ENCODE data around the gene XIST.
"Not testable (repeated sequence)": the region's sequence is repeated elsewhere in the genome, so short reads cannot be mapped to it uniquely, and the experiment has no call there.

The XIST gene

DNA sequence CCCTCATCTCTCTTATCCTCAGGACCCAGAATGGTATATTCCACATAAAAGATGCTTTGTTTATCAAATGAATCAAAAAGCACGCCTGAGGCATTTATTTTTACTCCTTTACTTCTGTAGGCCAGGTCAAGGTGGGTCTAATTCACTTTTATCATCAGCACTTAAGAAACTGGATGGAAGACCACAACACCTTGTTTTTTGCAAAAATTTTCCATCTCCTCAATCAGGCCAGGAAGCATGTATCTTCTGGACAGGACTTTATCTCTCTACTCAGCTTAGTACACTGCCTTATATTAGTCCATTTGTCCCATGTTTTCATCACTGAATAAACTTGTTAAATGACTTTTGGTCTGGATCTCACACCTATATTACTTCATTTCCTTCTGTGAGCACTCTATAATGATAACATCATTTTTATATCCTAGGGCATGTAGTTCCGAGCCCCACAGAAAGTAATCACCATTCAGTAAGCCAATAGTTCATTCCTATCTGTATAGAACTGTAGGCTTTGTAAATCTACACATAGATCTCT is 29.0 kb downstream of the XIST start:
- H3K4me3 ChIP-seq (ENCODE audit: low read length), result no peak overlapping the region
- H3K27ac ChIP-seq (ENCODE audit: low read depth, low read length), result no peak overlapping the region
- no peaks in the 10 kb centered on the region for H3K36me3 ChIP-seq (ENCODE audit: insufficient read depth, low read length)
- 87% methylated on average over 1 of the region's 2 CpGs for WGBS
- no peaks in the 10 kb centered on the region for H3K9me3 ChIP-seq (ENCODE audit: insufficient read depth, low read depth, low read length)
- no peaks in the 10 kb centered on the region for H3K4me1 ChIP-seq (ENCODE audit: insufficient read depth, low read length)
- no peak overlapping the region for H3K9ac ChIP-seq (ENCODE audit: low read depth, low read length)
- H3K27me3 ChIP-seq (ENCODE audit: insufficient read depth, low read length), result no peaks in the 10 kb centered on the region

DNA sequence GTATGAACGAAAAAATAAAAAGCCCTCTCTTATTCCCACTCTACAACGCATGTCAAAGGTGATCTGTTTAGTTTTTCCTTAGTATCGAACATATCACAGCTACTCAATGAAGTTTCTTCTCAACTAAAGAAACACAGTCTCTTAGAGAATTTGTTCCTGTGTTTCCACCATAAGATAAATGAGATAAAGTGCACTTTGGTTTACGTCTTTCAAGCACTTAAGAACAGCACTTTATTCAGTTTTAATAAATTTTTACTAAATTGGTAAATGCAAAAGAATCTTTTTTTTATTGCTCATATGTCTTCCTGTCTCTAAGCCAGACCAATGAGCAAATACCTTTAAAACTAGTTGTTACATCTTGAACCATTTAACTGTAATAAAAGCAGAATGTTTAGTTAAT is 29.7 kb downstream of the XIST start:
- Histone ChIP-seq H3K27me3 (ENCODE audit: insufficient read depth, low read length) (no peaks in the 10 kb centered on the region), H3K9me3 (ENCODE audit: insufficient read depth, low read depth, low read length) (no peaks in the 10 kb centered on the region), H3K9ac (ENCODE audit: low read depth, low read length) (no peak overlapping the region), H3K4me3 (ENCODE audit: low read length) (no peak overlapping the region), H3K36me3 (ENCODE audit: insufficient read depth, low read length) (no peaks in the 10 kb centered on the region), H3K27ac (ENCODE audit: low read depth, low read length) (no peak overlapping the region), H3K4me1 (ENCODE audit: insufficient read depth, low read length) (no peaks in the 10 kb centered on the region)
- 90% methylated on average over 3 of the region's 4 CpGs for WGBS

DNA sequence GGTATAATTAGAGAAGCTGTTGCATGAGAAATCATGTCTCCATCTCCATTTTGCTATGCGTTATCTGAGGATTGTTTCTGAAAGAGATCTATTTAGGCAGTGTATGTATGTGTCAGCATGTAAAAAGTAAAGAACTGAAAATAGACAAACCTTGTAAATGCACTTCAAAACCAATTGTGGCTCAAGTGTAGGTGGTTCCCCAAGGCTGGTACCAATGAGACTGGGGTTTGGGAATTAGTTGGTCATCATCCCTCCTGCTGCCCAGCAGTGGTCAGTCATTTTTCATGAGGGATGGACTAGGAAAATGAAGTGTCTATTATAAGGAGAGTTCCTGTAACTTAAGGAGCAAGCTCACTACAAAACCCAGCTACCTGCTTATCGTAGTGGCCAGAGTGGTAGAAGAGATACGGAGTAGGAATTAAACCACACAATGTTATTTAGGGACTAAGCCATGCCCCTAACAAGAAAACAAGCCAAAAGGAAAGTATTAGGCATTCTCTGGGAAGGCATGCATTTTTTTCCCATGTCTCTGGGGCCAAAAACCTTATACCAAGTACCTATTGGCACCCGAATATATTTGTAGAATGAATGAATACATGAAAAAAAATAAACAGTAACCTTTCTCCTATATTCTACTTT is 30.5 kb downstream of the XIST start:
- H3K27ac ChIP-seq (ENCODE audit: low read depth, low read length), result no peak overlapping the region
- H3K9ac ChIP-seq (ENCODE audit: low read depth, low read length), result no peak overlapping the region
- no peaks in the 10 kb centered on the region for H3K4me1 ChIP-seq (ENCODE audit: insufficient read depth, low read length)
- H3K9me3 ChIP-seq (ENCODE audit: insufficient read depth, low read depth, low read length), result no peaks in the 10 kb centered on the region
- 100% methylated on average over 1 of the region's 4 CpGs for WGBS
- H3K4me3 ChIP-seq (ENCODE audit: low read length), result no peak overlapping the region
- H3K36me3 ChIP-seq (ENCODE audit: insufficient read depth, low read length), result no peaks in the 10 kb centered on the region
- no peaks in the 10 kb centered on the region for H3K27me3 ChIP-seq (ENCODE audit: insufficient read depth, low read length)

DNA sequence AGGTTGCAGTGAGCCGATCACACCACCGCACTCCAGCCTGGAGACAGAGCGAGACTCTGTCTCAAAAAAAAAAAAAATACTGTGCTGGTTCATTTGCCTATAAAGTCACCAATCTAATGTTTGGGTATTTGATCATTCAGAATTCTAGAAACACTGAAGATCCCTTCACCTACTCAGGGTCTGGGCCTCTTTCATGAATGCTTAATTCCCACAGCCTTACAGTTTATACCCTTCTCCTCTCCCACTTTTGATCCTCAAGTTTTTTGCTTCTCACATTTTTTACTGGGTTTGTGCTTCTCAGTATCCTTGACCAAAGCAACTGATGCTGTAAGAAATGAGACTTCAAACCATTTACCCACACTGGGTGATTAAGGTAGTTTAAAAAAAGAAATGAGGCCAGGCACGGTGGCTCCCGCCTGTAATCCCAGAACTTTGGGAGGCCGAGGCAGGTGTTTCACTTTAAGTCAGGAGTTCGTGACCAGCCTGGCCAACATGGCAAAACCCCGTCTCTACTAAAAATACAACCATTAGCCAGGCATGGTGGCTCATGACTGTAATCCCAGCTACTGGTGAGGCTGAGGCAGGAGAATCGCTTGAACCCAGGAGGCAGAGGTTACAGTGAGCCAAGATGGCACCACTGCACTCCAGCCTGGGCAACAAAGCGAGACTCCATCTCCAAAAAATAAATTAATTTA is 32.5 kb downstream of the XIST start:
- 94% methylated on average over 8 of the region's 10 CpGs for WGBS

DNA sequence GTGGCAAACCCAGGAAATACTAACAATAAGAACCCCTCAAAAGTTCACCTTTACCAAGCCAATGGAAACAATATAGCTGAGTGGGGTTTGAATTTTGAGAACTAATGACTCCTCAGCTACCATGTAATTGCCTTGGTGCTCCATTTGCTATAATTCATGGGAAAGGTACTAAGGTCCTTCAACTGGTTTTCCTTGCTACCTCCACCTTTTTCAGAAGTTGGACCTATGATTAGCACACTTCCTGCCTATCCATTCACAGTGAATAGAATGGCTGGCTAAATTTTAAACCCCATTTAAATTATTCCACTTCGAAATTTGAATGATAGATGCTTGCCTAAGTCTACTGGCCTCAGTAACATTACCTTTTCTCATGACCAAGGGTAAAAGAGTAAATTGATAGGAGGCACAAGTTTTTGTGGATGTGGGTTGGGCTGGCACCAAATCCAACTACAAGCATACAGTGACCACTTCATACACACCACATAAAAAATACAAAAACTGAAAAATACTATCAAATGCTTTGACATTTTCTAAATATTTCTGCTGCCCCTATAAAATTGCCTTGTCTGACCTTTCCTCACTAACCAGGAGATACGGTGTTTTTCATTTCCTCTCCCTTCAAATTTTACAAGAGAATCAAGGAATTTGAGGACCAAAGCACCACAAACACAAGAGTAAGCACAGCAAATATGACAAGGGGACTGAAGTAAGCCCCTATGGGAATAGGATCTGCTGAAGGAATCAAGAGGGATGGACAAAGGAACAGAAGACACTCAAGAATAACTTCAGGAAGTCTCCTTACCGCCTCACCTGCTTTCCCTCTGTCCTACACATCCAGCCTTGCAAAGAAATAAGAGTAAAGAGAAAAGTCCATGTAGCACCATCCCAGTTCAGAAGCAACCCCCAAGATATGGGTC is 34.1 kb downstream of the XIST start:
- H3K27ac ChIP-seq (ENCODE audit: low read depth, low read length), result no peak overlapping the region
- no peaks in the 10 kb centered on the region for H3K4me1 ChIP-seq (ENCODE audit: insufficient read depth, low read length)
- no peak overlapping the region for H3K4me3 ChIP-seq (ENCODE audit: low read length)
- H3K9me3 ChIP-seq (ENCODE audit: insufficient read depth, low read depth, low read length), result no peaks in the 10 kb centered on the region
- H3K27me3 ChIP-seq (ENCODE audit: insufficient read depth, low read length), result no peaks in the 10 kb centered on the region
- no peaks in the 10 kb centered on the region for H3K36me3 ChIP-seq (ENCODE audit: insufficient read depth, low read length)
- no peak overlapping the region for H3K9ac ChIP-seq (ENCODE audit: low read depth, low read length)
- 100% methylated on average over 2 of the region's 3 CpGs for WGBS

More for the DNA sequence above, 32.5 kb downstream of the XIST start:
- H3K9me3 ChIP-seq (ENCODE audit: insufficient read depth, low read depth, low read length); H3K4me3 ChIP-seq (ENCODE audit: low read length); H3K36me3 ChIP-seq (ENCODE audit: insufficient read depth, low read length); H3K4me1 ChIP-seq (ENCODE audit: insufficient read depth, low read length); H3K9ac ChIP-seq (ENCODE audit: low read depth, low read length); H3K27ac ChIP-seq (ENCODE audit: low read depth, low read length); H3K27me3 ChIP-seq (ENCODE audit: insufficient read depth, low read length): not testable (repeated sequence)

DNA sequence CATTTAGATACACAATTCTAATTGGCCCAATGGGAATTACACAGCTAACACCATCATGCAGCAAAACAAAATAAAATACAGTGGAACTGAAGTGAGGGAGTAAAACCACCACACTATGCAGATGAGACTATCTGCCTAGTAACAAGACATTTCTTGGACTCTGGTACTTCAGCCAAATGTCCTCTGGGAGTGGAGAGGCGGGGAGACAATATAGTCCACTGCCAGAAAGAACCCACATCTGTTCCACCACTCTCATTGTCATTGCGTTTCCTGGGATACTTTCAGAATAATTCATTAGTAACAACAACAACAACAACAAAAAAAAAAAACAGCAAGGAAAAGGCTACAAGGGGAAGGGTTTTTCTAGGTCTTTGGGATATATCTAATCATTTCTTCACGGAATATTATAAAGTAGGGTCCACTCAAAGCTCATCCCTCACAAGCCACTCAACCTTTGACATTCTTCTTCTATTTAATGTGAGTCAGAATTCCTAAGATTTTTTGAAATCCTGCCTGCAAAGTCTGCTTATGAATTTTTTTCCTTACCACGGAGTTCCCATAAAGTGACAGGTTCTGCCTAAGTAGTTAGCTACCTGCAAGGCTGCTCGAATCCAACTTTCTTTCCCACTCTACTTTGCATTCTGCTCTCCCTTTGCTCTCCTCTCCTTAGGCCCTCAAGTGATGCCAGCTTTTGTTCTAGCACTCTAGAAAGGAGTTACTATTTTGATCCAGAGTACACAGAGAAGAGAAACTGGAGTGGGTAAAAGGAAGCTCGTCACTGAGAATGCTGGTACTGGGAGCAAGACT is 34.9 kb downstream of the XIST start:
- no peaks in the 10 kb centered on the region for H3K27me3 ChIP-seq (ENCODE audit: insufficient read depth, low read length)
- WGBS, result 96% methylated on average over 3 of the region's 6 CpGs

DNA sequence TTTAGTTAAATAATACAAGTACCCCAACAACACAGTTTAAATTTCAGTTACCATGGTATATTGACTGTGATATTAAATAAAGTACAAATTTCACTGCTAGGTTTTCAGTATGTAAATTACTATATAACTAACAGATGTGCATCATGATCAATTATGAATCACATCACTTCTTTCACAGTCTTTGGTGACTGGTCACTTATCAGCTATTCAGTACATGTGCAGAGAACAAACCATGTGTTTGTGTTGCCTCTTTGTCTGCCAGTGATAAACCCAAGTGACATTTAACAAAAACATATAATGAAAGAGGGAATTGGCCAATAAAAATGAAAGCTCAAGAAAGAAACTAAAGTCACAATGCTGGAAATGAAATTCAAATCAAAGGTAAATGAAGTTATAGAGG is 40.3 kb downstream of the XIST start:
- no peaks in the 10 kb centered on the region for H3K36me3 ChIP-seq (ENCODE audit: insufficient read depth, low read length)
- no peak overlapping the region for H3K4me3 ChIP-seq (ENCODE audit: low read length)
- H3K27ac ChIP-seq (ENCODE audit: low read depth, low read length), result no peak overlapping the region
- H3K27me3 ChIP-seq (ENCODE audit: insufficient read depth, low read length), result no peaks in the 10 kb centered on the region
- H3K9ac ChIP-seq (ENCODE audit: low read depth, low read length), result no peak overlapping the region
- H3K9me3 ChIP-seq (ENCODE audit: insufficient read depth, low read depth, low read length), result no peaks in the 10 kb centered on the region
- no peaks in the 10 kb centered on the region for H3K4me1 ChIP-seq (ENCODE audit: insufficient read depth, low read length)

More for the DNA sequence above, 34.9 kb downstream of the XIST start:
- Histone ChIP-seq H3K27ac (ENCODE audit: low read depth, low read length) (no peak overlapping the region), H3K4me1 (ENCODE audit: insufficient read depth, low read length) (no peaks in the 10 kb centered on the region), H3K9me3 (ENCODE audit: insufficient read depth, low read depth, low read length) (no peaks in the 10 kb centered on the region), H3K36me3 (ENCODE audit: insufficient read depth, low read length) (no peaks in the 10 kb centered on the region), H3K4me3 (ENCODE audit: low read length) (no peak overlapping the region), H3K9ac (ENCODE audit: low read depth, low read length) (no peak overlapping the region)

DNA sequence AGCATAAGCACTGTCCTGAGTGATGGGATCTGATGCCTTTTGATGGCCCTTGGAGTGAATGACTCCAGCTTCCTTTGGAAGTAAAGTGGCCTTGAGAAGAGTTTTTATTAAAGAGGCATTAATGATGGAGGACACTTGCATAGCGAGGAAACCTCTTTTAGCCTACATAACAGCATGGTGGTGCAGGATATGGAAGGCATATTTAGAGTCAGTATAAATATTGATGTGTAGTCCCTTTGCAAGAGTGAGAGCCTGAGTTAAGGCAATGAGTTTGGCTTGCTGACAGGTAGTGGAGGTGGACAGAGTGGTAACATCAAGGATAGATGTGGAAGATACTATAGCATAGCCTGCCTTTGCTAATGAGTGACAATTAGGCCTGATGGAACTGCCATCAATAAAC is 48.4 kb downstream of the XIST start:
- H3K9ac ChIP-seq (ENCODE audit: low read depth, low read length); H3K4me3 ChIP-seq (ENCODE audit: low read length); H3K27ac ChIP-seq (ENCODE audit: low read depth, low read length); H3K9me3 ChIP-seq (ENCODE audit: insufficient read depth, low read depth, low read length); H3K36me3 ChIP-seq (ENCODE audit: insufficient read depth, low read length); H3K27me3 ChIP-seq (ENCODE audit: insufficient read depth, low read length); H3K4me1 ChIP-seq (ENCODE audit: insufficient read depth, low read length): not testable (repeated sequence)
- 89% methylated on average over 1 of the region's 1 CpG for WGBS

DNA sequence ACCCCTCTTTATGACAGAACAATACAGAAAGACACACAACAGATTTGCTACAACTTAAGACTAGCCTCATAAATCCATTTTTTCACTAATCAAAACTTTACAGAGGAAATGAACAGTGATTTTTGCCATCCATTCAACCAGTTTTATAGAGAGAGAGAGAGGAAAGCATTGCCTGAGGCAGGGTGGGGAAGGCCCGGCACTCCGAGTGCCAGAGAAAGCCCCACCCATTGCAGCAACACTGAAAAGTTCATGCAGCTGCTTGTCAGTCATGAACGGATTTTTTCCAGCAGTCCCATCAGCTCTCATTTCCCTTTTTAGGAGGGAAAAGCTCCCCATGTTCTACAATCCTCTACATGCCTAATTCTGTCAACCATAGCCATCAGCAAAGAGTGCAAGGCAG is 52.6 kb downstream of the XIST start:
- Histone ChIP-seq H3K4me3 (ENCODE audit: low read length) (no peak overlapping the region), H3K36me3 (ENCODE audit: insufficient read depth, low read length) (no peaks in the 10 kb centered on the region), H3K9ac (ENCODE audit: low read depth, low read length) (no peak overlapping the region), H3K9me3 (ENCODE audit: insufficient read depth, low read depth, low read length) (no peaks in the 10 kb centered on the region), H3K27me3 (ENCODE audit: insufficient read depth, low read length) (no peaks in the 10 kb centered on the region), H3K27ac (ENCODE audit: low read depth, low read length) (no peak overlapping the region), H3K4me1 (ENCODE audit: insufficient read depth, low read length) (no peaks in the 10 kb centered on the region)
- WGBS, result 77% methylated on average over 3 of the region's 3 CpGs

DNA sequence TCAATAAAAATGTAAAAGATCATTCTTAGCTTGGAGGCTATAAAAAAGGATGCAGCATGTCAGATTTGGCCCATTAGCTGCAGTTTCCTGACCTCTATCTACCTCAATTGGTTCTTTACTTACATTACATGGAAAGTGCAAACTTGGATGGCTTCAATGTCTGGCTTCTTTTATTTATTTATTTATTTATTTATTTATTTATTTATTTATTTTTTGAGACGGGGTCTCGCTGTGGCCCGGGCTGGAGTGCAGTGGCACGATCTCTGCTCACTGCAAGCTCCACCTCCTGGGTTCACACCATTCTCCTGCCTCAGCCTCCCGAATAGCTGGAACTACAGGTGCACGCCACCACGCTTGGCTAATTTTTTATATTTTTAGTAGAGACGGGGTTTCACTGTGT is 60.0 kb downstream of the XIST start:
- H3K36me3 ChIP-seq (ENCODE audit: insufficient read depth, low read length); H3K27ac ChIP-seq (ENCODE audit: low read depth, low read length); H3K9me3 ChIP-seq (ENCODE audit: insufficient read depth, low read depth, low read length); H3K4me1 ChIP-seq (ENCODE audit: insufficient read depth, low read length); H3K27me3 ChIP-seq (ENCODE audit: insufficient read depth, low read length); H3K4me3 ChIP-seq (ENCODE audit: low read length); H3K9ac ChIP-seq (ENCODE audit: low read depth, low read length): not testable (repeated sequence)
- 97% methylated on average over 8 of the region's 8 CpGs for WGBS
